ENCODE measurements around the gene KLHL30.

KLHL30 gene

GRCh38 chr2:238138331-238139195 lies at the start of gene KLHL30:
Gene KLHL30, plus strand, starts transcription at chr2:238138668. Its CDS starts 2,087 bp downstream, at chr2:238140755.
- in situ Hi-C loops (cut with HindIII; ENCODE audit: low sequenced_read_pairs): no loop called here
- no peak within 1 kb of the TSS for H3K4me3 ChIP-seq (ENCODE audit: low read depth, low read length)
- TF ChIP-seq CTCF (IDR thresholded peaks at IDR 0.05; ENCODE audit: low read depth, low read length, missing control alignments): no peak
- DNase-seq (ENCODE audit: low read depth): no peak

GRCh38 chr2:238090887-238091286 lies 47.6 kb upstream of the KLHL30 start:
- in situ Hi-C loops (cut with HindIII; ENCODE audit: low sequenced_read_pairs): no loop called here
- H3K4me3 ChIP-seq (ENCODE audit: low read depth, low read length): no peak overlapping the region
- no peak for TF ChIP-seq CTCF (IDR thresholded peaks at IDR 0.05; ENCODE audit: low read depth, low read length, missing control alignments)
- DNase-seq (ENCODE audit: low read depth): no peak

- in situ Hi-C loops (cut with HindIII; ENCODE audit: low sequenced_read_pairs): no loop called here
- H3K4me3 ChIP-seq (ENCODE audit: low read depth, low read length): no peak overlapping the region
- TF ChIP-seq CTCF (IDR thresholded peaks at IDR 0.05; ENCODE audit: low read depth, low read length, missing control alignments): no peak
- DNase-seq (ENCODE audit: low read depth): no peak
Observed at GRCh38 chr2:238091436-238092060, 46.9 kb upstream of the KLHL30 start.

GRCh38 chr2:238092486-238093035 lies 45.9 kb upstream of the KLHL30 start:
- no peak for DNase-seq (ENCODE audit: low read depth)
- no peak overlapping the region for H3K4me3 ChIP-seq (ENCODE audit: low read depth, low read length)
- in situ Hi-C loops (cut with HindIII; ENCODE audit: low sequenced_read_pairs): no loop called here
- no peak for TF ChIP-seq CTCF (IDR thresholded peaks at IDR 0.05; ENCODE audit: low read depth, low read length, missing control alignments)

- no peak overlapping the region for H3K4me3 ChIP-seq (ENCODE audit: low read depth, low read length)
- in situ Hi-C loops (cut with HindIII; ENCODE audit: low sequenced_read_pairs): no loop called here
- DNase-seq (ENCODE audit: low read depth): no peak
- no peak for TF ChIP-seq CTCF (IDR thresholded peaks at IDR 0.05; ENCODE audit: low read depth, low read length, missing control alignments)
Observed at GRCh38 chr2:238093181-238094140, 45.0 kb upstream of the KLHL30 start.

Measured in astrocyte of the cerebellum (primary cell).